ENCODE measurements around the gene SCNN1G.

Gene SCNN1G

DNA sequence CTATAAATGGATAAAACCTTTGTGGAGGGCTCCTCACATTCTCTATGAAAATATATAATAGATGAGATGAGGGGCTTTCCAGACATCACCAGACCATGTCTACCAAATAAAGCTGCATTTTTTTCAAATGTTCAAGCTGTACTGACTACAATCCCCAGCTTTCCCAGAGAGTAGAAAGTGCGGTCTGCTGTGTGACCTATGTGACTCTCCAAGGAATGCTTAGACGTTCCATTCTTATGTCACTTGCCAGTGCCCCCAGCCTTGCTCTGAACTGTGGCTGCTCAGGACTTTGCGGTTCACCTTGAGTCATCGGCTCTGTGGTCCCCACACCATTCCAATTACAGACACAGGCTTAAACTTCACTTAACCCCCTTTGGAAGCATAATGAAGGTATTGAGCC, 71.8 kb downstream of the SCNN1G start:
- DNase-seq = no peak

DNA sequence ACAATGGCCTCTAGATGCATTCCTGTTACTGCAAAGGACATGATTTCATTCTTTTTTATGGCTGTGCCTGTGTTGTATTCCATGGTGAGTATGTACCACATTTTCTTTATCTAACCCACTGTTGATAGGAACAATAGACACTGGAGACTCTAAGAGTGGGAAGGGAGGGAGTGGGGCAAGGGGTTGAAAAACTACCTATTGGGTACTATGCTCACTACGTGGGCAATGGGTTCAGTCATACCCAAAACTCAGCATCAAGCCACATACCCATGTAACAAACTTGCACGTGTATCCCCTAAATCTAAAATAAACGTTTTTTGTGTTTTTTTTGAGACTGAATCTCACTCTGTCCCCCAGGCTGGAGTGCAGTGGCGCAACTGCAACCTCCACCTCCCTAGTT, 72.5 kb downstream of the SCNN1G start:
- no peak for DNase-seq

DNA sequence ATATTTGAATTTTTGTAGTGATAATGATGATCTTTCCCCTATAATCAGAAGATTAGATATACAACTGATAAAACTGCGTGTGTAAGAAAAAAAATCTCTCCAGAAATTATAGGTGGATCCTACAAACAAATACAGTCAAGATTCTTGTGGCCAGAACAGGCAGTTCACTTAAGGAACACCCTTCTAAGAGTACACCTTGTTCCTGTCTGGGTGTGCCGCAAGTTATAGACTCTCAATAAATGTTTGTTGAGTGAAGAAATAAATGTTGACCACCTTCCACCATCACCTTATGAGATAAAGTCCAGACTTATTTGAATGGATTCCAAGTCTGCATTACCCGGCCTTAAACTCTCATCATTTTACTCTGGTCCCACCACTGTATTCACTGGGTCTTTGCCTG, 73.9 kb downstream of the SCNN1G start:
- DNase-seq = no peak

DNA sequence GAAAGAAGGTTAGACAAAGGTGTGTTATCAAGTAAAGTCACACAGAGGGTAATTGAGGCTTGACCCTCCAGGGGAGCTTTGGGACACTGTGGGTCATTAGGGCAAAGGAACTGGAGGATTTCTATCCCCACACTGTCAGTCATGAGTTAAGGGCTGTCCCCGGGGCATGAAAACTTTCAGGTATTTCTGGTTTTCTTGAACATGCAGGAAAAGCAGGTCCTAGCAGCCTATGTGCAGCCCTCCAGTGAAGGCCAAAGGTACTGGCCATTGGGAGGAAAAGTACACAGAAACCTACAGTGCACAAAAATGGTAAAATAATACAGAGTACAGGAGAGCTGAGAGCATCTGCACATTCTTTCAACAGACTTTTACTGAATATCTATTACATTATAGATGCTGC, 75.1 kb downstream of the SCNN1G start:
- no peak for DNase-seq

DNA sequence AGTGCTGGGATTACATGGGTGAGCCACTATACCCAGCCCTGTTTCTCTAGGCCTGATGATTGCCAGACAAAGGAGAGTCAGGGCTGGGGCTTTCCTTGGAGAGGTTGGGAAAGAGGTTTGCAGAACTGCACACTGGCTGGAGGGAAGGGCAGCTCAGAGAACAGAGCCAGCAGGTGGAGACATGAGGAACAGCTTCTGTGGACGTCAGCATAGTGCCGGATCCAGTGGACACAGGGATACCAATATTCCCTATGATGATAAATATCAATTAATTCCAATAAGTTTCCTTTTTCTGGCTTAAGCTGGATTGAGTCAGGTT, 76.3 kb downstream of the SCNN1G start:
- DNase-seq = no peak

Data from cerebellar nuclear complex (tissue), 1 donor.